Ovary (tissue), 3 donors: ENCODE results near the gene PEG3.

Experiments
- CTCF ChIP-seq, 3 donors: fragments of 450-650 bp in 2 of 3; fragments of 200-600 bp in 1 of 3; IDR thresholded peaks; one replicate each; pipeline versions ENCODE4 v1.5.1 to v1.8.0; 2016 to 2022; ENCODE audit warnings: antibody characterized with exemption in 3 of 3, mild to moderate bottlenecking in 1 of 3
- EP300 ChIP-seq: sonication (generic); formaldehyde crosslinking; IDR thresholded peaks from one replicate; pipeline ENCODE4 v1.6.1; 2017; ENCODE audit warnings: antibody characterized with exemption
- donor health status: DM: no; HTN: no; CAD: no.

- TF ChIP-seq CTCF (IDR thresholded peaks at IDR 0.05), result no peak
- TF ChIP-seq EP300, result no peak
Observed at GRCh38 chr19:56831255-56831654, 9.3 kb downstream of the PEG3 start.
